IMR-90 (cell line): ENCODE measurements around the gene NOSTRIN. TPM values are rescaled to one million over a fixed set of nuclear protein-coding genes. Genes with fewer than 3 reads are reported as not detected.

Experiments
- ATAC-seq: fragments of 200-7000 bp; cut with Tn5 transposase; 2 replicates; pipeline ENCODE4 v1.9.1; 2020; ENCODE audit warnings: low read depth, mild to moderate bottlenecking, moderate library complexity
- BruUV-seq: library from RNA; stranded (reverse); fragments of 400-500 nt; replicated peaks from 2 replicates; lab custom pipeline; 2021; lab: Mats Ljungman, UMichigan
- CTCF ChIA-PET: fragments of 300-600 bp; formaldehyde crosslinking; extraction: SDS; loops from one replicate; lab custom pipeline; 2021; ENCODE audit warnings: antibody characterized with exemption; lab: Yijun Ruan, JAX
- POLR2A ChIA-PET: fragments of 300-600 bp; sonication (Branson Sonifier 250); formaldehyde crosslinking; loops from one replicate; lab custom pipeline; 2022; ENCODE audit warnings: antibody characterized with exemption; ENCODE audit not compliant: unreplicated experiment; lab: Charles Lee
- DNase-seq: peaks from one replicate; pipeline ENCODE4 v3.0.0; 2013
- H2AFZ ChIP-seq: replicated peaks from 2 replicates; pipeline ENCODE3; 2013; ENCODE audit warnings: low read length, mild to moderate bottlenecking; ENCODE audit not compliant: poor library complexity
- H2AK5ac ChIP-seq: 2 replicates; pipeline ENCODE4 v1.6.1; 2013; ENCODE audit warnings: low read depth, low read length, inconsistent platforms
- H2AK9ac ChIP-seq: replicated peaks from 2 replicates; pipeline ENCODE3; 2013; ENCODE audit warnings: mild to moderate bottlenecking, low read depth, low read length, moderate library complexity; ENCODE audit not compliant: poor library complexity
- H2BK120ac ChIP-seq: 2 replicates; pipeline ENCODE4 v1.6.1; 2013; ENCODE audit warnings: low read depth, low read length, inconsistent platforms
- H2BK15ac ChIP-seq: 3 replicates; pipeline ENCODE4 v1.6.1; 2013; ENCODE audit warnings: low read depth, low read length, inconsistent platforms
- H2BK20ac ChIP-seq: 2 replicates; pipeline ENCODE4 v1.6.1; 2013; ENCODE audit warnings: low read depth, mild to moderate bottlenecking, inconsistent platforms, low read length, moderate library complexity
- H2BK5ac ChIP-seq: 2 replicates; pipeline ENCODE4 v1.6.1; 2013; ENCODE audit warnings: mild to moderate bottlenecking, low read depth, low read length, inconsistent platforms; ENCODE audit not compliant: poor library complexity, severe bottlenecking
- H3K14ac ChIP-seq: replicated peaks from 2 replicates; pipeline ENCODE4 v1.6.1; 2013; ENCODE audit warnings: low read depth, low read length, inconsistent platforms
- H3K18ac ChIP-seq: 2 replicates; pipeline ENCODE4 v1.6.1; 2013; ENCODE audit warnings: low read depth, low read length, control low read depth
- H3K23ac ChIP-seq: 2 replicates; pipeline ENCODE4 v1.6.1; 2013; ENCODE audit warnings: low read depth, low read length, inconsistent platforms
- H3K27ac ChIP-seq: 2 replicates; pipeline ENCODE4 v1.5.1; 2013; ENCODE audit warnings: mild to moderate bottlenecking, control low read depth, low read length; ENCODE audit not compliant: insufficient read depth
- H3K27me3 ChIP-seq: 2 replicates; pipeline ENCODE4 v1.6.1; 2013; ENCODE audit warnings: low read length; ENCODE audit not compliant: control insufficient read depth, insufficient read depth
- H3K36me3 ChIP-seq: 2 replicates; pipeline ENCODE4 v1.6.1; 2013; ENCODE audit warnings: low read length, mixed read lengths; ENCODE audit not compliant: control insufficient read depth, insufficient read depth
- H3K4ac ChIP-seq: 2 replicates; pipeline ENCODE4 v1.6.1; 2013; ENCODE audit warnings: low read depth, low read length, inconsistent platforms
- H3K4me1 ChIP-seq: 2 replicates; pipeline ENCODE4 v1.6.1; 2013; ENCODE audit warnings: low read length, mixed read lengths; ENCODE audit not compliant: control insufficient read depth, insufficient read depth
- H3K4me2 ChIP-seq: 2 replicates; pipeline ENCODE4 v1.6.1; 2013; ENCODE audit warnings: low read depth, mild to moderate bottlenecking, control low read depth, low read length, moderate library complexity
- H3K4me3 ChIP-seq: 2 replicates; pipeline ENCODE4 v1.5.1; 2013; ENCODE audit warnings: low read depth, mild to moderate bottlenecking, control low read depth, low read length, moderate library complexity; ENCODE audit not compliant: insufficient read depth
- H3K56ac ChIP-seq: 2 replicates; pipeline ENCODE4 v1.6.1; 2013; ENCODE audit warnings: low read length, inconsistent platforms; ENCODE audit not compliant: insufficient read depth; ENCODE audit errors: extremely low read depth
- H3K79me1 ChIP-seq, 2 experiments: 2 replicates each; pipeline ENCODE4 v1.6.1; 2013; ENCODE audit warnings: low read length in 2 of 2, inconsistent platforms in 1 of 2, low read depth in 1 of 2
- H3K9ac ChIP-seq: 2 replicates; pipeline ENCODE4 v1.6.1; 2013; ENCODE audit warnings: low read depth, low read length, control low read depth
- H3K9me1 ChIP-seq: 2 replicates; pipeline ENCODE4 v1.6.1; 2013; ENCODE audit warnings: low read length, inconsistent platforms; ENCODE audit not compliant: insufficient read depth
- H3K9me3 ChIP-seq: 2 replicates; pipeline ENCODE4 v1.6.1; 2013; ENCODE audit warnings: low read length; ENCODE audit not compliant: control insufficient read depth, insufficient read depth
- H4K20me1 ChIP-seq: 2 replicates; pipeline ENCODE4 v1.6.1; 2013; ENCODE audit warnings: low read length, inconsistent platforms; ENCODE audit not compliant: insufficient read depth
- H4K5ac ChIP-seq: 2 replicates; pipeline ENCODE4 v1.6.1; 2013; ENCODE audit warnings: mild to moderate bottlenecking, low read depth, low read length, control low read depth
- H4K8ac ChIP-seq, 2 experiments: 2 replicates each; pipeline ENCODE4 v1.6.1; 2013; ENCODE audit warnings: low read depth in 2 of 2, low read length in 2 of 2, control low read depth in 1 of 2, inconsistent platforms in 1 of 2
- H4K91ac ChIP-seq: 2 replicates; pipeline ENCODE4 v1.6.1; 2013; ENCODE audit warnings: low read depth, low read length, inconsistent platforms; ENCODE audit not compliant: insufficient read depth
- BHLHE40 ChIP-seq: fragments of 150-350 bp; IDR thresholded peaks from 2 replicates; pipeline ENCODE4 v1.6.1; 2016; ENCODE audit warnings: mild to moderate bottlenecking, low read depth, low read length
- CEBPB ChIP-seq: IDR thresholded peaks from 2 replicates; pipeline ENCODE4 v1.6.1; 2012; ENCODE audit warnings: low read depth, low read length, improper control_type of control experiment
- MAFK ChIP-seq: IDR thresholded peaks from 2 replicates; pipeline ENCODE4 v1.6.1; 2012; ENCODE audit warnings: low read depth, low read length, improper control_type of control experiment
- MAZ ChIP-seq: IDR thresholded peaks from 2 replicates; pipeline ENCODE4 v1.6.1; 2012; ENCODE audit warnings: low read depth, mild to moderate bottlenecking, low read length, improper control_type of control experiment, moderate library complexity, borderline replicate concordance
- MXI1 ChIP-seq: IDR thresholded peaks from 2 replicates; pipeline ENCODE4 v1.6.1; 2012; ENCODE audit warnings: low read depth, mild to moderate bottlenecking, low read length, moderate library complexity, borderline replicate concordance
- RAD21 ChIP-seq: IDR thresholded peaks from 2 replicates; pipeline ENCODE4 v1.6.1; 2012; ENCODE audit warnings: low read length, improper control_type of control experiment
- RFX5 ChIP-seq: IDR thresholded peaks from 2 replicates; pipeline ENCODE4 v1.8.0; 2012; ENCODE audit warnings: low read depth, mild to moderate bottlenecking, low read length, moderate library complexity
- USF2 ChIP-seq: fragments of 150-350 bp; IDR thresholded peaks from 2 replicates; pipeline ENCODE4 v1.6.1; 2017; ENCODE audit warnings: mild to moderate bottlenecking, antibody characterized with exemption, low read length, low read depth
- WGBS, 2 experiments: methylation state at CpG; one replicate each; pipeline versions ENCODE4 v1.1.5 to v1.1.7; 2013; ENCODE audit warnings: missing lambda C conversion rate in 2 of 2; ENCODE audit not compliant: insufficient read length in 1 of 2; ENCODE audit errors: extremely low coverage in 2 of 2; 5-methylcytosine and 5-hydroxymethylcytosine counted together
- dilution Hi-C: fragments of 300-500 bp; cut with HindIII; formaldehyde crosslinking; loops from one replicate; pipeline ENCODE4 v1.14.3; 2018; ENCODE audit warnings: low sequenced_read_pairs; ENCODE audit not compliant: unreplicated experiment
- in situ Hi-C: fragments of 300-500 bp; cut with MboI; formaldehyde crosslinking; loops from 3 replicates; pipeline ENCODE4 v1.14.3; 2019; ENCODE audit warnings: low sequenced_read_pairs, inconsistent platforms, mixed read lengths
- intact Hi-C: fragments of 100-400 bp; cut with micrococcal nuclease; formaldehyde crosslinking; loops from 2 replicates; pipeline ENCODE4 v1.10.0; 2022
- polyA plus RNA-seq, 3 experiments: library from polyadenylated mRNA; depleted of rRNA; stranded (reverse); fragments of >200 nt; gene quantifications; 2 replicates each; pipeline ENCODE4 v1.2.3, GENCODE V29; 2012; ENCODE audit warnings: low replicate concordance in 1 of 3
- total RNA-seq: library from RNA; depleted of rRNA; stranded (reverse); fragments of >200 nt; gene quantifications from 2 replicates; pipeline ENCODE4 v1.2.3, GENCODE V29; 2012

NOSTRIN gene
- total and polyA plus RNA-seq, 2 of the 4 experiments (the other 2 are of a cell fraction), result 0.15 to 0.18 TPM

GRCh38 chr2:168793596-168793995, 8.8 kb upstream of the NOSTRIN start:
- dilution Hi-C loops, result no loop called here

More at GRCh38 chr2:168793596-168793995, 8.8 kb upstream of the NOSTRIN start:
- Histone ChIP-seq H3K23ac (no peak overlapping the region), H3K4ac (no peak overlapping the region), H3K56ac (no peak overlapping the region), H4K91ac (no peak overlapping the region), H3K18ac (no peak overlapping the region), H3K9ac (no peak overlapping the region), H3K14ac (no peak overlapping the region), H3K79me1 (no peaks in the 10 kb centered on the region), H2AK5ac (no peak overlapping the region), H2AK9ac (no peak overlapping the region), H2BK120ac (no peak overlapping the region), H4K20me1 (no peaks in the 10 kb centered on the region), H2BK15ac (no peak overlapping the region), H3K9me3 (no peaks in the 10 kb centered on the region), H3K4me2 (no peak overlapping the region), H3K4me3 (no peak overlapping the region), H3K27me3 (no peaks in the 10 kb centered on the region; the same call in 1 of the 2 replicates), H2BK5ac (no peak overlapping the region), H3K36me3 (no peaks in the 10 kb centered on the region), H3K4me1 (0 out of 2 replicates have a peak, but pooled peaks cover 2% of the 10 kb centered on the region), H3K9me1 (no peaks in the 10 kb centered on the region), H4K8ac (no peak overlapping the region), H2AFZ (no peak overlapping the region), H3K27ac (no peak overlapping the region), H4K5ac (no peak overlapping the region), H2BK20ac (no peak overlapping the region)
- 80% methylated on average over 1 of the region's 2 CpGs; no CpG with 5 or more reads in 1 of the 2 experiments for WGBS, 2 experiments
- ChIA-PET POLR2A (no interaction called here), CTCF (no interaction called here)
- no TSS peak for BruUV-seq
- TF ChIP-seq MAFK, result no peak
- no peak for TF ChIP-seq MAZ
- TF ChIP-seq USF2, result no peak
- TF ChIP-seq BHLHE40, result no peak
- TF ChIP-seq RFX5, result no peak
- TF ChIP-seq RAD21, result no peak
- TF ChIP-seq CEBPB, result no peak
- TF ChIP-seq MXI1, result no peak
- in situ Hi-C loops (no loop called here), intact Hi-C loops (no loop called here)
- ATAC-seq (peak; percentile 84), DNase-seq (peak; percentile 66)
